IPS DF 6.9 (cell line): Measurements from ENCODE around the gene TRIP12.
"Not testable (repeated sequence)": the region's sequence is repeated elsewhere in the genome, so short reads cannot be mapped to it uniquely, and the experiment has no call there.

Experiments
- DNase-seq: peaks from one replicate; pipeline ENCODE4 v3.0.0-alpha.2; 2013; ENCODE audit warnings: low read depth, low spot score
- H3K27ac ChIP-seq: one replicate; pipeline ENCODE4 v1.5.1; 2013; ENCODE audit warnings: low read length, control low read depth
- H3K27me3 ChIP-seq: 2 replicates; pipeline ENCODE4 v1.6.1; 2013; ENCODE audit warnings: mild to moderate bottlenecking, low read length; ENCODE audit not compliant: control insufficient read depth, insufficient read depth
- H3K36me3 ChIP-seq: 2 replicates; pipeline ENCODE4 v1.6.1; 2013; ENCODE audit warnings: low read length; ENCODE audit not compliant: control insufficient read depth, insufficient read depth
- H3K4me1 ChIP-seq: 2 replicates; pipeline ENCODE4 v1.6.1; 2013; ENCODE audit warnings: low read length; ENCODE audit not compliant: control insufficient read depth, insufficient read depth
- H3K4me3 ChIP-seq: 2 replicates; pipeline ENCODE4 v1.5.1; 2013; ENCODE audit warnings: mild to moderate bottlenecking, low read length
- H3K9me3 ChIP-seq: 2 replicates; pipeline ENCODE4 v1.6.1; 2013; ENCODE audit warnings: low read length, inconsistent platforms; ENCODE audit not compliant: control insufficient read depth, insufficient read depth
- WGBS: extraction: QIAGEN DNeasy Blood & Tissue Kit; methylation state at CpG from one replicate; pipeline ENCODE4 v1.1.7; 2013; ENCODE audit warnings: mixed read lengths, missing lambda C conversion rate; ENCODE audit not compliant: insufficient read length, insufficient coverage; 5-methylcytosine and 5-hydroxymethylcytosine counted together

TRIP12 gene

DNA sequence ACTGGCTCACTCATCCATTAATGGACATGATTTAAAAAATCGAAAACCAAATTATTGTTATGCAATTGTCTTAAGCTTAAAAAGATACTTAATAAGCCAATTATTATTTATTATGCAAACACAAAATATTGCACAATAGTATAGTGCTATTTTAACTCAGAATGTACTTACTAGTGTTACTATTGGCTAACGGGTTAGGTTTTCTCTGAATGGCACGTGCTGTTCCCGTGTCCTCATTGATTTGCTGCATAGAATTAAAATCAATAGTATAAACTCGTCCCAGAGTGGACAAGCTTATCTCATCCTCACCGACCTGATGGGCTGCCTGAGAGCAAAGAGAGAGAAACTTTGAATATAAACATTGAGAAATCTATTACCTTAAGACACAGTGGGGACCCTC is 116.2 kb downstream of the TRIP12 start:
- H3K27me3 ChIP-seq = no peaks in the 10 kb centered on the region
- no CpG with 5 or more reads among the region's 6 CpGs for WGBS
- no peaks in the 10 kb centered on the region; the same call in 1 of the 2 replicates for H3K36me3 ChIP-seq
- no peak overlapping the region for H3K4me3 ChIP-seq
- DNase-seq = no peak
- H3K27ac ChIP-seq = no peak overlapping the region
- H3K9me3 ChIP-seq = no peaks in the 10 kb centered on the region
- H3K4me1 ChIP-seq = no peaks in the 10 kb centered on the region

DNA sequence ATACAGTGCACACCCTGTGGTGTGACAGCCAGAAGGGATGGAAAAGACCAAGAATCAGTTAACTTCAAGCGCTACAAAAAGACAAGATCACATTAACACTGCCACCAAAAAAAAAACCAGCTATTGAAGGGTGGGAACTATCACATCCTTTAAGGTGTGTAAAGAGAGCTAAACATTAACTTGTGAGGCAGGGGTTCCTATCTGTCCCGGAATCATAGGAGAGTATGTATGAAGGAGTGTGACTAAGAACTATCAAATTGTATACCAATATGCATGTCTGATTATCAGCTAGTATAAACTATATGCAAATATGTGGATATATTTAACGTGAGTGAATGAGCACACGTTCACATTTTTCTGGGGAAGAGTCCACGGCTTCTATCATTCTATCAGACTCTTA is 119.0 kb downstream of the TRIP12 start:
- Histone ChIP-seq H3K4me1 (no peaks in the 10 kb centered on the region), H3K27ac (no peak overlapping the region), H3K9me3 (no peaks in the 10 kb centered on the region), H3K27me3 (no peaks in the 10 kb centered on the region), H3K4me3 (no peak overlapping the region), H3K36me3 (peaks cover 2% of the 10 kb centered on the region; the same call in 1 of the 2 replicates)
- no peak for DNase-seq
- WGBS = no CpG with 5 or more reads among the region's 5 CpGs

DNA sequence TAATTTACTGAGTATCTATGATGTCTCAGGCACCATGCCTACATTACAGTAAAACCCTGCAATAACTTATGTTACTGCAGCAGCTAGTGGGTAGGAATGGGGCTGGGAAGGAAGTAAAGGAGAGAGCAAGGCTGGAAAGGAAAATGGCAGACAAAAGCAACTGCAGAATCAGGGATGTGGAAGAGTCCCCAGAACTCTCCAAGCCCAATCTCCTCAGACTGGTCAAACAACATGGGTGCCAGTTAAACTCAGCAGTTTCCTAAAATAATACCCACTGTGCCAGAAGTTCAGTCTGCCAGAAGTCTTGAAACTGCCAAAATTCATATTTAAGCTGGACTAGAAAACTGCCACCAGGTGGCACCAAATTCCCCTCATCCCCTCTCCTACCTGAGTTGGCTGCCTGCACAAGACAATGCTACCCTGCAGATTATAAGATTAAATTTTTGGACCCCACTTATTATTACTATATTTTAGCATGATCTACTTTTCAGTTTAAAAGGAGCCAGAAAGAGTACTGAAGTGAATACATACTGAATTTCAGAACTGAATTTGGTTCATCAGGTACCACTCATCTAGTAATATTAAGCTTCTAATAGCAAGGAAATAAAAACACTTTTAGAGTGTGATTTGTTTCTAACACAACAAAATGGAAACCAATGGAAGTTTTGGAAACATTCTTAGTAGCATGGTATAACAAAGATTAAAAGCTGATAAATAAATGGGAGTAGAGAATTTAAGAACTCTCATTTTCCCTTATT is 120.6 kb downstream of the TRIP12 start:
- DNase-seq = peak; percentile 43
- Histone ChIP-seq H3K27ac (no peak overlapping the region), H3K4me1 (no peaks in the 10 kb centered on the region), H3K9me3 (no peaks in the 10 kb centered on the region), H3K36me3 (peaks cover 2% of the 10 kb centered on the region; the same call in 1 of the 2 replicates), H3K27me3 (no peaks in the 10 kb centered on the region), H3K4me3 (no peak overlapping the region)

DNA sequence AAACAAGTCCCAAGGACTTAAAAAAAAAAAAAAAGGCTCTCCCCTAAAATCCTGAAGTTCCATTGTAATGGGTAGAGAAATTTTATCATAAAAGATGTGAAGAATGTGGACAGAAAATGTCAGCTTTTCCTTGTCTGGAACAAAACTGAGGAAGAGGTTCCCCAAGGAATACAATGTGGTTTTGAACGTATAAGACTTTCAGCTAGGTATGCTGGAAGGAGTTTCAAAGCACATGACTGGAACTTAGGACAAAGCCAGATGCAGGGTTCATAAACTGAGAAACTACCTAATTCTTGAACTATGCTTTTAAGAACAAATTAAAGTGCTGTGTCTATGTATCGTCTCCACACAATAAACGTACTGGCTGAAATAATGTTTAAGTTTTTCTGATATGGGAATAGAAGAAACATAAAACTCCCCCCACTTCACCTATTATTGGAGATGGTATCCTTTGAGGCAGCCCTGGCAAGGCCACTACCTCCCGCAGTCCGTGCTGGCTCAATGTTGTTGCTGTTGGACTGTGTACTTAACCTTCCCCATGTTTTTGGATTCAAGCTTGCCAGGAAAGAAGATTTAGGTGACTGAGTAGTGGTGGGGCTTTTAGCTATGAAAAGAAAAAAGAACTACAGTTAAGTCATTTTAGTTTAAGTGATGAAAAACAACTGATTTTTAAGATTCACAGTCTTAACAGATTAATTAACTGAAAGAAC is 123.2 kb downstream of the TRIP12 start:
- no peaks in the 10 kb centered on the region for H3K4me1 ChIP-seq
- no peak overlapping the region for H3K4me3 ChIP-seq
- H3K27me3 ChIP-seq = no peaks in the 10 kb centered on the region
- no CpG with 5 or more reads among the region's 5 CpGs for WGBS
- no peak for DNase-seq
- H3K27ac ChIP-seq = no peak overlapping the region
- H3K9me3 ChIP-seq = no peaks in the 10 kb centered on the region
- peaks cover 5% of the 10 kb centered on the region; the same call in 1 of the 2 replicates for H3K36me3 ChIP-seq

DNA sequence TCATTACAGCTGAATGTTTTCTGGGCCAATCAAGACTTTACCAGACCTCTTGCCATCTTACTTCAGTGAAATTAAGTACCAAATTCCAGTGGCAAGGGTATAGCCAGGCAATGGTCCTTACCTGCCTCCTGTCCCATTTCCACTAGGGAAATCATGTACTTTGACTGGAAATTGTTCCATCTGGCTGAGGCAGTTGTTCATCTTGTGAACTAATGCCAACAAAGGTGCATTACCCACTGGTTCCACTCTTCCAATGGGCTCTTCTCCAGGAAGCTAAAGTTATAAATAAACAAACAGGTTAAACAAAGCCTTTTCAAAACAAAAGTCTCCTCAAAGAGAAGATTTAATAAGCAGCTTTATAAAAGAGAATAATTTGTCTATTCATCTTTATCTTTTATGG is 126.8 kb downstream of the TRIP12 start:
- peaks cover 14% of the 10 kb centered on the region; the same call in 1 of the 2 replicates for H3K36me3 ChIP-seq
- H3K4me3 ChIP-seq = no peak overlapping the region
- DNase-seq = no peak
- no peaks in the 10 kb centered on the region for H3K4me1 ChIP-seq
- H3K27ac ChIP-seq = no peak overlapping the region
- H3K9me3 ChIP-seq = no peaks in the 10 kb centered on the region
- no peaks in the 10 kb centered on the region for H3K27me3 ChIP-seq

DNA sequence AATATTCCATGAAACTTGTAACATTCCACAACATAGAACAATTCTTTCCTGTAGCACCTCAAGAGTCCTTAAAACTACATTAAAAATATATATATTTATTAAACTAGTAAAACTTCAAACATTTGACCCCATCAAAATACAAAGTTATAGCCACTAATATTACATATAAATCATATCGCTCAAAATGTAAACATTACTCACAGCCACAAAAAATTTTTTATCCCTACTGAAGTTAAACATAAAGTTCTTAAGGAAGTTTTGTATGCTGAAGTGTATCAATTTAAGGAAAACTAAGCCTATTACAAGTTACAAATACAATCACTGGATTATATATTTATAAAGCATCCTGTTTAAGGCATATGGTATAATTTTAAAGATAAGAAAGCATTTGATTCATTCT is 127.2 kb downstream of the TRIP12 start:
- peaks cover 14% of the 10 kb centered on the region; the same call in 1 of the 2 replicates for H3K36me3 ChIP-seq
- no peak overlapping the region for H3K27ac ChIP-seq
- H3K9me3 ChIP-seq = no peaks in the 10 kb centered on the region
- H3K4me3 ChIP-seq = no peak overlapping the region
- H3K27me3 ChIP-seq = no peaks in the 10 kb centered on the region
- H3K4me1 ChIP-seq = no peaks in the 10 kb centered on the region
- 100% methylated on average over 1 of the region's 1 CpG for WGBS
- no peak for DNase-seq

DNA sequence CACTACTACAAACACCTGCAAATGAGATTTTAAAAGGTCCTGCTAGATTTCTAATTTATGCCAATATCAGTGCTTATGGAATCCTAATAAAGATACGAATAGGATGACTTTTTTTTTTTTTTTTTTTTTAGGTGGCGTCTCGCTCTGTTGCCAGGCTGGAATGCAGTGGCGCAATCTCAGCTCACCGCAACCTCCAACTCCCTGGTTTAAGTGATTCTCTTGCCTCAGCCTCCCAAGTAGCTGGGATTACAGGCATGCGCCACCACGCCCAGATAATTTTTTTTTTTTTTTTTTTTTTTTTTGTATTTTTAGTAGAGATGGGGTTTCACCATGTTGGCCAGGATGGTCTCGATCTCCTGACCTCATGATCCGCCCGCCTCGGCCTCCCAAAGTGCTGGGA is 135.5 kb downstream of the TRIP12 start:
- not testable (repeated sequence) for H3K36me3 ChIP-seq, H3K4me1 ChIP-seq, DNase-seq, H3K27me3 ChIP-seq, H3K4me3 ChIP-seq, H3K27ac ChIP-seq, H3K9me3 ChIP-seq
- no CpG with 5 or more reads among the region's 11 CpGs for WGBS

DNA sequence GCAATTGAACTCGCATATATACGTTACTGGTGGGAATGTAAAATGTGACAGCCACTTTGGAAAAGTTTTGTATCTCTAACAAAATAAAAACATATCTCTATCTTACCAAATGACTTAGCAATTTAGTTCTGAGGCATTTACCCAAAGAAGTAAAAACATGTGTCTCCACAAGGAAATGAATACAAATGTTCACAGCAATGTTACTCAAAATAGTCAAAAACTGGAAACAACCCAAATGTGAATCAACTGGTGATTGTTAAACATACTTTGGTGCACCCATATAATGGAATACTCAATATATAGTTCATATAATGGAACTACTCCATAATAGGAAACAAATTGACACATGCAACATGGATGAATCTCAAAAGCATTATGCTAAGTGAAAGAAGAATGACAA is 137.0 kb downstream of the TRIP12 start:
- Histone ChIP-seq H3K4me1 (peaks cover 3% of the 10 kb centered on the region; the same call in 1 of the 2 replicates), H3K27me3 (no peaks in the 10 kb centered on the region), H3K9me3 (no peaks in the 10 kb centered on the region), H3K36me3 (0 out of 2 replicates have a peak, but pooled peaks cover 2% of the 10 kb centered on the region), H3K4me3 (no peak overlapping the region), H3K27ac (no peak overlapping the region)
- no CpG with 5 or more reads among the region's 2 CpGs for WGBS
- no peak for DNase-seq

DNA sequence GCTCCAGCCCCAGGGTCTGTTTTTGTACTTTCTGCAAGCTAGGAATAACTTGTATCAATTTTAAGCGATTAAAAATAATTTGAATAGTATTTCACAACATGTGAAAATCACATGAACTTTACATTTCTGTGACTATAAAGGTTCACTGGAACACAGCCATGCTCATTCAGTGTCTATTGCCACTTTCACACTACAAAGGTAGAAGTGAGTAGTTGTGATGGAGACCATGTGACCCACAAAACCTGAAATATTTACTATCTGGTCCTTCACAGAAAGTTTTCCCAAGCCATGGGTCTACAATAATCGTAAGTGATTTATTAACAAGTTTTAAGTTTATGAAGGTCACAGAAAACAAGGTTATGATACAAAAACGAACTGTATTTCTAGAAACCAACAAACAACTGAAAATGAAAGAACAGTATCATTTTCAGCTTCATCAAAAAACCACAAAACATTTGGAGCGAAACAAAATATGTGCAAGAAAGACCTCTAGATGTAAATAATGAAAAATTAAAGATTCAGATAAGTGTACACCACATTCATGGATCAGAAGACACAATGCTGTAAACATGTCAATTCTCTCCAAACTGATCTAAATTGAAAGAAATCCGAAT is 138.6 kb downstream of the TRIP12 start:
- Histone ChIP-seq H3K27me3 (no peaks in the 10 kb centered on the region), H3K36me3 (0 out of 2 replicates have a peak, but pooled peaks cover under 1% of the 10 kb centered on the region), H3K4me3 (no peak overlapping the region), H3K4me1 (peaks cover 3% of the 10 kb centered on the region; the same call in 1 of the 2 replicates), H3K27ac (no peak overlapping the region), H3K9me3 (no peaks in the 10 kb centered on the region)
- no peak for DNase-seq
- WGBS = no CpG with 5 or more reads among the region's 5 CpGs

DNA sequence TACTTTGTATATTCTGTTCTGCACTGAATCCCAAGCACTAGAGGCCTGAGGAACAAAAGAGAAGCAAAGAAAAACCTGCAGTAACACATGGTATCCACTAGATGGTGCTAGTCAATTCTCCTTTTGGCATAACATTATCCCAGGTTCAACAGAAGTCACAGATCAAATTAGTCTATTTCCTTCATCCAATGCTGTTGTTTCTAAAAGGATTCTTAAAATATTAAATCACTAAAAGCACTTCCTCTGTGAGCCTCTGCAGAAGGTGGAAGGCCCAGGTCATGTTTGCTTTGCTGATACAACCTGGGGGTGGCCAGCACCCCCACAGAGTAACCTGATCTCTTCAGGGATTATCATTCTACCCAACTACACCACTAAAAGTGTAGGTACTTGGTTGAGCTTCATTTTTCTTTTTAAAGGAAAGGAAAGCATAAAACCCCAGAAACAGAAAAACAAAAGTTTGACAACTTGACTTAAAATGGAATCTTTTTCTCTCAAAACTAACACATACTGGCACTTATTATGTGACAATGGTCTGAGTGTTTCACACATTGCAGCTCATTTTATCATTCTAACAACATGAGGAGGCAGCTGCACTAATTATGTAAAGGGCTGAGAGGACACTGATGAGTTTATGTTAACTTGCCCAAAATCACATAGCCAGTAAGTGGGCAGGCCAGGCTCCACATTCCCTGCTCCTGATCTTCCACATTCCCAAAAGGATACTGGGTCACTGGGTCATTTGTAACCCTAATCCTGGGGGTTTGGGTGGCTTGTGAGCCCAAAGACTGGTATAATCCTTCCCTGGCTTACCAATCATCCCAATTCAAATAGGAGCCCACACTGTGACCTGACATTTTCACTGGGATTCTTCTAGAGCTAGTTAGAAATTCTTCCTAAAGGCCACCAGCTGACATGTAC is 140.7 kb downstream of the TRIP12 start:
- H3K4me3 ChIP-seq = no peak overlapping the region
- H3K36me3 ChIP-seq = no peaks in the 10 kb centered on the region
- H3K27me3 ChIP-seq = no peaks in the 10 kb centered on the region; the same call in 1 of the 2 replicates
- peaks cover 3% of the 10 kb centered on the region; the same call in 1 of the 2 replicates for H3K4me1 ChIP-seq
- peak; percentile 37 for DNase-seq
- H3K27ac ChIP-seq = no peak overlapping the region
- no peaks in the 10 kb centered on the region for H3K9me3 ChIP-seq
